K562 (cell line): ENCODE results near the gene MUC22. TPM values are rescaled to one million over a fixed set of nuclear protein-coding genes. Genes with fewer than 3 reads are reported as not detected.

Source experiments
- ATAC-seq: fragments of 200-7000 bp; cut with Tn5 transposase; 3 replicates; pipeline ENCODE4 v1.9.1; 2020; ENCODE audit warnings: moderate library complexity
- BruUV-seq: library from RNA; stranded (reverse); fragments of 400-500 nt; replicated peaks from 2 replicates; lab custom pipeline; 2021; lab: Mats Ljungman, UMichigan
- CTCF ChIA-PET: fragments of 300-600 bp; formaldehyde crosslinking; extraction: SDS; loops from one replicate; lab custom pipeline; 2021; ENCODE audit warnings: low intra/inter-chr PET ratio; lab: Yijun Ruan, JAX
- POLR2A ChIA-PET: fragments of 300-600, 350-650 bp; sonication (Branson Sonifier 250); formaldehyde crosslinking; extraction: SDS; loops from one replicate; lab custom pipeline; 2021; ENCODE audit warnings: antibody characterized with exemption, inconsistent platforms; lab: Yijun Ruan, JAX
- DNase-seq, 4 experiments: peaks; one replicate each; pipeline versions ENCODE4 v3.0.0 to v3.0.0-alpha.2; 2011 to 2018; ENCODE audit warnings: low spot score in 3 of 4, mixed read lengths in 3 of 4; ENCODE audit errors: extremely low read depth in 1 of 4
- FAIRE-seq: peaks from 2 replicates; lab custom pipeline; 2011; peaks lifted over from hg19 to GRCh38; lab: Jason Lieb, UNC
- H2AFZ ChIP-seq: 2 replicates; pipeline ENCODE4 v1.6.0; 2011; ENCODE audit warnings: low read depth, low read length, control low read depth, inconsistent platforms
- H3K27ac ChIP-seq: fragments of 200-600 bp; 3 replicates; pipeline ENCODE4 v1.8.0; 2011; ENCODE audit warnings: low read depth, mild to moderate bottlenecking, control low read depth, inconsistent platforms, low read length, moderate library complexity, mixed read lengths; ENCODE audit errors: extremely low read depth
- H3K27me3 ChIP-seq, 2 experiments: fragments of 300-600 bp in 1 of 2; 2 replicates in 1 of 2; 3 replicates in 1 of 2; pipeline versions ENCODE4 v1.6.0 to v1.8.0; 2011; ENCODE audit warnings: inconsistent platforms in 2 of 2, low read length in 2 of 2, mild to moderate bottlenecking in 1 of 2, mixed read lengths in 1 of 2, moderate library complexity in 1 of 2; ENCODE audit not compliant: control insufficient read depth in 2 of 2, insufficient read depth in 2 of 2
- H3K36me3 ChIP-seq: fragments of 300-600 bp; 3 replicates; pipeline ENCODE4 v1.8.0; 2011; ENCODE audit warnings: mild to moderate bottlenecking, low read length, inconsistent platforms; ENCODE audit not compliant: control insufficient read depth, insufficient read depth
- H3K4me1 ChIP-seq, 2 experiments: fragments of 200-600 bp in 1 of 2; replicated peaks in 1 of 2; 2 replicates in 1 of 2; 3 replicates in 1 of 2; pipeline versions ENCODE4 v1.5.1 to v1.8.0; 2011; ENCODE audit warnings: inconsistent platforms in 2 of 2, low read length in 2 of 2, mild to moderate bottlenecking in 1 of 2, mixed read lengths in 1 of 2, moderate library complexity in 1 of 2; ENCODE audit not compliant: control insufficient read depth in 2 of 2, insufficient read depth in 2 of 2
- H3K4me2 ChIP-seq: 2 replicates; pipeline ENCODE4 v1.6.1; 2011; ENCODE audit warnings: low read length, control low read depth, inconsistent platforms, mixed read lengths; ENCODE audit not compliant: insufficient read depth
- H3K4me3 ChIP-seq: fragments of 200-600 bp; sonication (generic), shearing (Covaris generic); 2 replicates; pipeline ENCODE4 v1.5.1; 2016; ENCODE audit warnings: control low read depth, inconsistent platforms
- H3K79me2 ChIP-seq: fragments of 200-600 bp; 3 replicates; pipeline ENCODE4 v1.8.0; 2011; ENCODE audit warnings: low read length, inconsistent platforms; ENCODE audit not compliant: control insufficient read depth, insufficient read depth
- H3K9ac ChIP-seq, 2 experiments: 2 replicates each; pipeline versions ENCODE4 v1.6.0 to v1.6.1; 2011; ENCODE audit warnings: low read depth in 2 of 2, low read length in 2 of 2, control low read depth in 1 of 2, inconsistent platforms in 1 of 2, mild to moderate bottlenecking in 1 of 2, mixed read lengths in 1 of 2; ENCODE audit not compliant: insufficient read depth in 1 of 2
- H3K9me1 ChIP-seq: one replicate; pipeline ENCODE4 v1.6.0; 2011; ENCODE audit warnings: inconsistent platforms, mild to moderate bottlenecking, low read length, moderate library complexity; ENCODE audit not compliant: control insufficient read depth, insufficient read depth
- H3K9me3 ChIP-seq: replicated peaks from 2 replicates; pipeline ENCODE4 v1.5.1; 2011; ENCODE audit warnings: low read depth, low read length, inconsistent platforms; ENCODE audit not compliant: control insufficient read depth, insufficient read depth
- H4K20me1 ChIP-seq: replicated peaks from 2 replicates; pipeline ENCODE4 v1.6.1; 2011; ENCODE audit warnings: low read length, inconsistent platforms, mixed read lengths; ENCODE audit not compliant: control insufficient read depth, insufficient read depth
- CCAR2 ChIP-seq: fragments of 200-400 bp; formaldehyde crosslinking; IDR thresholded peaks from 2 replicates; pipeline ENCODE4 v1.6.1; 2017; ENCODE audit warnings: mild to moderate bottlenecking, low read depth, low read length
- CHD4 ChIP-seq: fragments of 200-600 bp; sonication (generic); IDR thresholded peaks from 3 replicates; pipeline ENCODE4 v1.6.1; 2012; ENCODE audit warnings: low read depth, mild to moderate bottlenecking, mixed read lengths, low read length, inconsistent platforms; ENCODE audit not compliant: insufficient read depth, insufficient replicate concordance, poor library complexity, severe bottlenecking
- MTA2 ChIP-seq: fragments of 450-650 bp; IDR thresholded peaks from 2 replicates; pipeline ENCODE4 v1.6.1; 2016; ENCODE audit warnings: low read depth
- MTA3 ChIP-seq: fragments of 450-650 bp; formaldehyde crosslinking; IDR thresholded peaks from 2 replicates; pipeline ENCODE4 v1.6.1; 2017; ENCODE audit warnings: mild to moderate bottlenecking, borderline replicate concordance
- ZBTB2 ChIP-seq: fragments of 450-650 bp; IDR thresholded peaks from 2 replicates; pipeline ENCODE4 v1.6.1; 2016; ENCODE audit warnings: antibody characterized with exemption
- ZNF165 ChIP-seq: fragments of 250-450 bp; sonication (Bioruptor Pico); IDR thresholded peaks from 2 replicates; pipeline ENCODE4 v1.4.0; 2020; ENCODE audit warnings: borderline replicate concordance
- WGBS: fragments of 100-300 bp; shearing (Covaris generic); methylation state at CpG from one replicate; pipeline ENCODE4 v1.1.6; 2016; ENCODE audit warnings: low coverage, mixed read lengths; ENCODE audit not compliant: insufficient coverage; ENCODE audit errors: missing lambda C conversion rate; 5-methylcytosine and 5-hydroxymethylcytosine counted together
- in situ Hi-C: fragments of 300-500 bp; cut with MboI; formaldehyde crosslinking; loops from 4 replicates; pipeline ENCODE4 v1.15.0; 2018; ENCODE audit warnings: inconsistent platforms, mixed read lengths
- intact Hi-C: fragments of 100-400 bp; cut with micrococcal nuclease; formaldehyde crosslinking; loops from 2 replicates; pipeline ENCODE4 v1.14.2; 2022
- polyA plus RNA-seq, 8 experiments: library from polyadenylated mRNA; depleted of rRNA in 4 of 8; stranded (reverse) in 5 of 8; unstranded in 3 of 8; fragments of >200 nt; fragmentation: Nextera tagmentation in 2 of 8; fragmentation: Illumina TruSeq in 1 of 8; extraction: Ambion mirVana in 2 of 8; extraction: Trizol in 1 of 8; gene quantifications; 2 replicates each; pipeline versions ENCODE4 v1.2.1 to v1.2.3, GENCODE V29; 2011 to 2014; ENCODE audit warnings: inconsistent platforms in 1 of 8, missing spikeins in 1 of 8
- total RNA-seq, 7 experiments: library from RNA; depleted of rRNA in 6 of 7; stranded (reverse); fragments of >200 nt in 6 of 7; fragmentation: Illumina TruSeq in 2 of 7; extraction: Trizol in 2 of 7; gene quantifications; 2 replicates each; pipeline versions ENCODE4 v1.2.1 to v1.2.3, GENCODE V29; 2011 to 2021; ENCODE audit warnings: low replicate concordance in 1 of 7

Gene MUC22
- total and polyA plus RNA-seq, 9 of the 15 experiments (the other 6 are each of a cell fraction or from before 2014, with no cell fraction given) = 0.01 to 0.03 TPM; not detected in 7

DNA sequence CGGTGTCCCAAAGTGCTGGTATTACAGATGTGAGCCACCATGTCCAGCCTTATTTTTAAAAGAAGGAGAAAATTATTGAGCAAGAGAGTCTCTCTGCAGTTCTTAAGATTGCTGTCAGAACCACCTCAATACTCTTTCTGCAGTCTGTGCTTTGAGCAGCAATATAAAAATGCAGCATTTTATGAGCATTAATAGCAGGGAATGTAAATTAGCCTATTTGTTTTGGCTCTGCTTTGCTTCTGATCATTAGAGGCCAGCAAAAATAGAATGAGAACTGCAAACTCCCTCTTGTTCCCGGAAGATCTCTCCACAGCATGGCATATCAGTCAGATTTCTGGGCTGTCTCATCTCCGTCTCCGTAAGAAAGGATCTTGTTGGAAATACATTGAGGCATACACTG is 66.3 kb downstream of the MUC22 start:
- DNase-seq = no peak
- Histone ChIP-seq H3K4me1 (peaks cover 0 to 7% of the 10 kb centered on the region in 2 experiments; a peak in 2 of 5 replicates), H3K4me3 (no peak overlapping the region), H3K4me2 (no peak overlapping the region), H4K20me1 (no peaks in the 10 kb centered on the region), H3K36me3 (no peaks in the 10 kb centered on the region), H2AFZ (no peak overlapping the region), H3K79me2 (no peaks in the 10 kb centered on the region), H3K9me3 (no peaks in the 10 kb centered on the region), H3K9me1 (no peaks in the 10 kb centered on the region), H3K27me3 (no peaks in the 10 kb centered on the region), H3K9ac (no peak overlapping the region), H3K27ac (no peak overlapping the region)
- no TSS peak for BruUV-seq
- no peak for FAIRE-seq
- ChIA-PET POLR2A (no interaction called here), CTCF (no interaction called here)
- TF ChIP-seq CCAR2 (no peak), MTA2 (no peak), MTA3 (no peak), CHD4 (no peak), ZBTB2 (no peak), ZNF165 (CRISPR knock-in tag) (no peak)
- no peak for ATAC-seq
- in situ Hi-C loops (loop anchor here (5.0 kb wide), 3 partner anchors 159 to 334 kb away; partner anchors contain the start of genes FLOT1 and IER3), intact Hi-C loops (no loop called here)
- WGBS = 48% methylated on average over 4 of the region's 4 CpGs
